ENCODE measurements around the gene AP5B1. TPM values are rescaled to one million over a fixed set of nuclear protein-coding genes. Genes with fewer than 3 reads are reported as not detected.

AP5B1 gene
- polyA plus RNA-seq, 1 donor, result 15.2 TPM

- H3K36me3 ChIP-seq (ENCODE audit: control insufficient read depth, insufficient read depth, low read length), result no peaks in the 10 kb centered on the region
- peaks cover 12% of the 10 kb centered on the region for H3K27me3 ChIP-seq (ENCODE audit: control insufficient read depth, insufficient read depth, low read length)
- no peaks in the 10 kb centered on the region for H3K9me3 ChIP-seq (ENCODE audit: control insufficient read depth, low read depth, low read length)
- no CpG with 5 or more reads among the region's 9 CpGs for WGBS (ENCODE audit: insufficient coverage, low lambda C conversion rate)
- DNase-seq, result no peak
- no peak overlapping the region for H3K27ac ChIP-seq (ENCODE audit: low read length)
- H3K4me1 ChIP-seq (ENCODE audit: control insufficient read depth, insufficient read depth, low read length), result peaks cover 3% of the 10 kb centered on the region
- H3K4me3 ChIP-seq (ENCODE audit: low read length), result no peak overlapping the region
Observed at GRCh38 chr11:65802841-65803240, 22.1 kb upstream of the AP5B1 start.

GRCh38 chr11:65801153-65801987, 20.6 kb upstream of the AP5B1 start:
- peaks cover 12% of the 10 kb centered on the region for H3K27me3 ChIP-seq (ENCODE audit: control insufficient read depth, insufficient read depth, low read length)
- H3K4me3 ChIP-seq (ENCODE audit: low read length), result no peak overlapping the region
- H3K4me1 ChIP-seq (ENCODE audit: control insufficient read depth, insufficient read depth, low read length), result peaks cover 3% of the 10 kb centered on the region
- 50% methylated on average over 2 of the region's 18 CpGs for WGBS (ENCODE audit: insufficient coverage, low lambda C conversion rate)
- H3K27ac ChIP-seq (ENCODE audit: low read length), result no peak overlapping the region
- peaks cover 6% of the 10 kb centered on the region for H3K36me3 ChIP-seq (ENCODE audit: control insufficient read depth, insufficient read depth, low read length)
- no peaks in the 10 kb centered on the region for H3K9me3 ChIP-seq (ENCODE audit: control insufficient read depth, low read depth, low read length)
- no peak for DNase-seq

- no CpG with 5 or more reads among the region's 8 CpGs for WGBS (ENCODE audit: insufficient coverage, low lambda C conversion rate)
- H3K36me3 ChIP-seq (ENCODE audit: control insufficient read depth, insufficient read depth, low read length), result peaks cover 30% of the 10 kb centered on the region
- no peak overlapping the region for H3K27ac ChIP-seq (ENCODE audit: low read length)
- H3K4me1 ChIP-seq (ENCODE audit: control insufficient read depth, insufficient read depth, low read length), result peaks cover 13% of the 10 kb centered on the region
- no peaks in the 10 kb centered on the region for H3K9me3 ChIP-seq (ENCODE audit: control insufficient read depth, low read depth, low read length)
- peaks cover 8% of the 10 kb centered on the region for H3K27me3 ChIP-seq (ENCODE audit: control insufficient read depth, insufficient read depth, low read length)
- H3K4me3 ChIP-seq (ENCODE audit: low read length), result no peak overlapping the region
- no peak for DNase-seq
Observed at GRCh38 chr11:65798882-65799281, 18.1 kb upstream of the AP5B1 start.

- Histone ChIP-seq H3K36me3 (ENCODE audit: control insufficient read depth, insufficient read depth, low read length) (peaks cover 31% of the 10 kb centered on the region), H3K27me3 (ENCODE audit: control insufficient read depth, insufficient read depth, low read length) (no peaks in the 10 kb centered on the region), H3K4me1 (ENCODE audit: control insufficient read depth, insufficient read depth, low read length) (peaks cover 23% of the 10 kb centered on the region), H3K4me3 (ENCODE audit: low read length) (no peak overlapping the region), H3K27ac (ENCODE audit: low read length) (no peak overlapping the region), H3K9me3 (ENCODE audit: control insufficient read depth, low read depth, low read length) (no peaks in the 10 kb centered on the region)
- WGBS (ENCODE audit: insufficient coverage, low lambda C conversion rate), result no CpG with 5 or more reads among the region's 13 CpGs
- no peak for DNase-seq
Observed at GRCh38 chr11:65797711-65798110, 16.9 kb upstream of the AP5B1 start.

- WGBS (ENCODE audit: insufficient coverage, low lambda C conversion rate), result 47% methylated on average over 3 of the region's 15 CpGs
- H3K27ac ChIP-seq (ENCODE audit: low read length), result no peak overlapping the region
- H3K4me1 ChIP-seq (ENCODE audit: control insufficient read depth, insufficient read depth, low read length), result peaks cover 31% of the 10 kb centered on the region
- DNase-seq, result no peak
- H3K9me3 ChIP-seq (ENCODE audit: control insufficient read depth, low read depth, low read length), result no peaks in the 10 kb centered on the region
- H3K36me3 ChIP-seq (ENCODE audit: control insufficient read depth, insufficient read depth, low read length), result peaks cover 36% of the 10 kb centered on the region
- no peak overlapping the region for H3K4me3 ChIP-seq (ENCODE audit: low read length)
- no peaks in the 10 kb centered on the region for H3K27me3 ChIP-seq (ENCODE audit: control insufficient read depth, insufficient read depth, low read length)
Observed at GRCh38 chr11:65796726-65797601, 16.2 kb upstream of the AP5B1 start.

GRCh38 chr11:65794570-65795510, 14.1 kb upstream of the AP5B1 start:
- Histone ChIP-seq H3K4me3 (ENCODE audit: low read length) (no peak overlapping the region), H3K27ac (ENCODE audit: low read length) (no peak overlapping the region), H3K4me1 (ENCODE audit: control insufficient read depth, insufficient read depth, low read length) (peaks cover 51% of the 10 kb centered on the region), H3K9me3 (ENCODE audit: control insufficient read depth, low read depth, low read length) (no peaks in the 10 kb centered on the region), H3K36me3 (ENCODE audit: control insufficient read depth, insufficient read depth, low read length) (peaks cover 36% of the 10 kb centered on the region), H3K27me3 (ENCODE audit: control insufficient read depth, insufficient read depth, low read length) (no peaks in the 10 kb centered on the region)
- WGBS (ENCODE audit: insufficient coverage, low lambda C conversion rate), result no CpG with 5 or more reads among the region's 42 CpGs
- no peak for DNase-seq

GRCh38 chr11:65793625-65794400, 13.0 kb upstream of the AP5B1 start:
- no peaks in the 10 kb centered on the region for H3K9me3 ChIP-seq (ENCODE audit: control insufficient read depth, low read depth, low read length)
- peaks cover 36% of the 10 kb centered on the region for H3K36me3 ChIP-seq (ENCODE audit: control insufficient read depth, insufficient read depth, low read length)
- no CpG with 5 or more reads among the region's 29 CpGs for WGBS (ENCODE audit: insufficient coverage, low lambda C conversion rate)
- H3K4me3 ChIP-seq (ENCODE audit: low read length), result no peak overlapping the region
- H3K4me1 ChIP-seq (ENCODE audit: control insufficient read depth, insufficient read depth, low read length), result peaks cover 59% of the 10 kb centered on the region
- peak overlapping the region; percentile 45 for H3K27ac ChIP-seq (ENCODE audit: low read length)
- H3K27me3 ChIP-seq (ENCODE audit: control insufficient read depth, insufficient read depth, low read length), result peaks cover 3% of the 10 kb centered on the region
- DNase-seq, result no peak

- Histone ChIP-seq H3K36me3 (ENCODE audit: control insufficient read depth, insufficient read depth, low read length) (peaks cover 36% of the 10 kb centered on the region), H3K27ac (ENCODE audit: low read length) (peak overlapping the region; percentile 45), H3K4me3 (ENCODE audit: low read length) (no peak overlapping the region), H3K27me3 (ENCODE audit: control insufficient read depth, insufficient read depth, low read length) (peaks cover 10% of the 10 kb centered on the region), H3K4me1 (ENCODE audit: control insufficient read depth, insufficient read depth, low read length) (peaks cover 63% of the 10 kb centered on the region), H3K9me3 (ENCODE audit: control insufficient read depth, low read depth, low read length) (peaks cover 2% of the 10 kb centered on the region)
- no CpG with 5 or more reads among the region's 16 CpGs for WGBS (ENCODE audit: insufficient coverage, low lambda C conversion rate)
- DNase-seq, result no peak
Observed at GRCh38 chr11:65793144-65793581, 12.4 kb upstream of the AP5B1 start.

GRCh38 chr11:65792456-65792855, 11.7 kb upstream of the AP5B1 start:
- peaks cover 36% of the 10 kb centered on the region for H3K36me3 ChIP-seq (ENCODE audit: control insufficient read depth, insufficient read depth, low read length)
- no CpG with 5 or more reads among the region's 16 CpGs for WGBS (ENCODE audit: insufficient coverage, low lambda C conversion rate)
- no peak overlapping the region for H3K4me3 ChIP-seq (ENCODE audit: low read length)
- H3K4me1 ChIP-seq (ENCODE audit: control insufficient read depth, insufficient read depth, low read length), result peaks cover 63% of the 10 kb centered on the region
- H3K27ac ChIP-seq (ENCODE audit: low read length), result peak overlapping the region; percentile 45
- DNase-seq, result no peak
- H3K9me3 ChIP-seq (ENCODE audit: control insufficient read depth, low read depth, low read length), result peaks cover 5% of the 10 kb centered on the region
- H3K27me3 ChIP-seq (ENCODE audit: control insufficient read depth, insufficient read depth, low read length), result peaks cover 16% of the 10 kb centered on the region

Data from large intestine (tissue), 3 donors.